GM19463 (cell line): Measurements from ENCODE around the gene ANKH.

ENCODE experiments used
- ATAC-seq: cut with Tn5 transposase; IDR thresholded peaks from one replicate; pipeline ENCODE4 v1.9.1; 2021; ENCODE audit warnings: mild to moderate bottlenecking, moderate library complexity; ENCODE audit not compliant: unreplicated experiment

Gene ANKH

GRCh38 chr5:14767053-14767452 lies 104.5 kb downstream of the ANKH start:
- no peak for ATAC-seq

- ATAC-seq = no peak
These were observed 105.0 kb downstream of the ANKH start for GRCh38 chr5:14766584-14766983.

- no peak for ATAC-seq
These were observed 106.0 kb downstream of the ANKH start for GRCh38 chr5:14765587-14765986.

GRCh38 chr5:14762549-14763216 lies 108.9 kb downstream of the ANKH start:
- ATAC-seq = no peak

- ATAC-seq = no peak
These were observed 111.0 kb downstream of the ANKH start for GRCh38 chr5:14760548-14761002.

- no peak for ATAC-seq
These were observed 111.6 kb downstream of the ANKH start for GRCh38 chr5:14759744-14760547.

- ATAC-seq = no peak
These were observed 113.7 kb downstream of the ANKH start for GRCh38 chr5:14757850-14758249.

- ATAC-seq = no peak
These were observed 115.1 kb downstream of the ANKH start for GRCh38 chr5:14756478-14756877.

- no peak for ATAC-seq
These were observed 117.6 kb downstream of the ANKH start for GRCh38 chr5:14753947-14754346.

GRCh38 chr5:14753292-14753691 lies 118.3 kb downstream of the ANKH start:
- no peak for ATAC-seq

GRCh38 chr5:14752497-14753071 lies 119.0 kb downstream of the ANKH start:
- no peak for ATAC-seq

GRCh38 chr5:14750712-14751111 lies 120.9 kb downstream of the ANKH start:
- no peak for ATAC-seq

GRCh38 chr5:14749579-14750101 lies 121.9 kb downstream of the ANKH start:
- no peak for ATAC-seq

- no peak for ATAC-seq
These were observed 123.2 kb downstream of the ANKH start for GRCh38 chr5:14748180-14748900.

- ATAC-seq = no peak
These were observed 125.8 kb downstream of the ANKH start for GRCh38 chr5:14745753-14746152.

GRCh38 chr5:14745188-14745563 lies 126.4 kb downstream of the ANKH start:
- ATAC-seq = peak; percentile 14

GRCh38 chr5:14744296-14745187 lies 127.0 kb downstream of the ANKH start:
- ATAC-seq = peak; percentile 87

- peak; percentile 27 for ATAC-seq
These were observed 127.8 kb downstream of the ANKH start for GRCh38 chr5:14743601-14744295.

- no peak for ATAC-seq
These were observed 129.1 kb downstream of the ANKH start for GRCh38 chr5:14742498-14742897.
